GM18517 (cell line): Measurements from ENCODE around the gene STAMBP.
"Not testable (repeated sequence)": the region's sequence is repeated elsewhere in the genome, so short reads cannot be mapped to it uniquely, and the experiment has no call there.

Experiments
- ATAC-seq: cut with Tn5 transposase; IDR thresholded peaks from one replicate; pipeline ENCODE4 v1.9.1; 2021; ENCODE audit warnings: mild to moderate bottlenecking, moderate library complexity; ENCODE audit not compliant: unreplicated experiment

The STAMBP gene

DNA sequence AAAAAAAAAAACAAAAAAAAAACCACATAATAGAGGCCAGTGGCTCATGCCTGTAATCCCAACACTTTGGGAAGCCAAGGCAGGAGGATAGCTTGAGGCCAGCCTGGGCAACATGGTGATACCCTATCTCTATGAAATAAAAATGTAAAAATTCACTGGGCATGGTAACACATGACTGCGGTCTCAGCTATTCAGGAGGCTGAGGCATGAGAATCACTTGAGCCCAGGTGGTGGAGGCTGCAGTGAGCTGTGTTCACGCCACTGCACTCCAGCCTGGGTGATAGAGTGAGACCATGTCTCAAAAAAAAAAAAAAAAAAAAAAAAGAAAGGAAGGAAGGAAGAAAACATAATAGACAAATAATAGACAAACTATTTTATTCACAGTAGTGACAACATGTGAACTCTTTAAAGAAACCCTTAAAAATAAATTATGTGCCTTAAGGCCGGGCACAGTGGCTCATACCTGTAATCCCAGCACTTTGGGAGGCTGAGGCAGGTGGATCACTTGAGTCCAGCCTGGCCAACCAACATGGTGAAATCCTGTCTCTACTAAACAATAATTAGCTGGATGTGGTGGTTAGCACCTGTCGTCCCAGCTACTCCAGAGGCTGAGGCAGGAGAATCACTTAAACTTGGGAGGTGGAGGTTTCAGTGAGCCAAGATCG, 75.3 kb downstream of the STAMBP start:
- ATAC-seq, result not testable (repeated sequence)

- ATAC-seq, result no peak
Measured at GRCh38 chr2:73904952-73905351, 76.2 kb downstream of the STAMBP start.

GRCh38 chr2:73906847-73907505, 78.2 kb downstream of the STAMBP start:
- ATAC-seq, result no peak

DNA sequence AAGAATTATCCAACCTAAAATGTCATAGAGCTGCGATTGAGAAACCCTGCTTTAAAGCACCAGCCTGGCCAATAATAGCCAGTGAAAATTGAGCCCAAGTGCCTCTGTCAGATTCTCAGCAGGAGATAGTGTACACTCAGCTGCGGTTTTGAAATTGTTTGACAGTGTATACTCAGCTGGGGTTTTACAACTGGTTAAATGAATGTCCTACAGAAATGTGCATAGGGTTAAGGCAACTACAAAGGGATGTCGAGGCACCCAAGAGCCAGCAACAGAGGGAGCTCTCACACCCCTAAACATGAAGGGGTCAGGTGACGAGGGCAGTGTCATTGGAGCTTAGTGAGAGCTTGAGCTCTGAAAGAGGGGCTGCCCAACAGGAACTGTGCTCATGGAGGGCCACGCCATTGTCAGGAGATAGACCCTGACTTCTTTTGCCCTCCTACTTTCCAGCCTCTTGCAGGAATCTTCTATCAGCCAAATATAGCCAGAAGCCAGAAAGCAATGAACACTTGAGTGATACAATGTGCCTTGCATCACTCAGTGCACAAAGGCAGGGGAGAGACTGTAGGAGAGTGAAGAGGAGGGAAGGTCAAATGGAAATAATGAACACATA, 79.2 kb downstream of the STAMBP start:
- ATAC-seq, result no peak

DNA sequence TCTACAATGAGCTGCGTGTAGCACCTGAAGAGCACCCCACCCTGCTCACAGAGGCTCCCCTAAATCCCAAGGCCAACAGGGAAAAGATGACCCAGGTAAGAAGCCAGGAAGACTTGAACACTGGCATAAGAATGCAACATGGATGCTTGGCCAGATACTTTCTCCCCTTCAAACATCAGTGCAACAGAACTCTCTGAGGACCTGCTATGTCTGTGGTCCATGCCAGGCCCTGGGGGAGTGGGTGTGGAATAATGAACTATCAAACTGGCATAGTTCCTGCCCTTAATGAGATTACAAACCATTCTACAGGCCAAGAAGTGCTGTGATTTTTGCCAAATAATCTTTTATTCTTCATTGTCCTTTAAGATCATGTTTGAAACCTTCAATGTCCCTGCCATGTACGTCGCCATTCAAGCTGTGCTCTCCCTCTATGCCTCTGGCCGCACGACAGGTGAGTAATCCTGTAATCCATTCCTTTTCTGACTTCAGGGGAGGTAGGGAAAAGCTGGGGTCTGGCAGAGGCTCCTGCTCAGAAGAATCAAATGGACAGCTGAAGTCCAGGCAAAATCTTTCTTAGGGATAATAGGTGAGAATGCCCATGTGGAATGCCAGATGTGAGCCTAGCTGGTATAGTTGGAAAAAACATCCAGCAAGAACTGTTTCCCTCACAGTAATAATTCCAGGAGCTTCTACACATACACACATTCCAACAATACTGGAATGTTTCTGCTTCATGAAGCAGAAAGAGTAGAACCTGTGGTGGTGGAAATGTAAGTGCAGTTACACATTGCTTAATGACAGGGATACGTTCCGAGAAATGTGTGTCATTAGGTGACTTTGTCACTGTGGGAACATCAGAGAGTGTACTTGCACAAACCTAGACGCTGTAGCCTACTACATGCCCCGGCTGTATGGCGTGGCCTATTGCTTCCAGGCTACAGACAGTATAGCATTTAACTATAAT, 80.2 kb downstream of the STAMBP start:
- no peak for ATAC-seq

- no peak for ATAC-seq
Measured at GRCh38 chr2:73910873-73911547, 82.2 kb downstream of the STAMBP start.

DNA sequence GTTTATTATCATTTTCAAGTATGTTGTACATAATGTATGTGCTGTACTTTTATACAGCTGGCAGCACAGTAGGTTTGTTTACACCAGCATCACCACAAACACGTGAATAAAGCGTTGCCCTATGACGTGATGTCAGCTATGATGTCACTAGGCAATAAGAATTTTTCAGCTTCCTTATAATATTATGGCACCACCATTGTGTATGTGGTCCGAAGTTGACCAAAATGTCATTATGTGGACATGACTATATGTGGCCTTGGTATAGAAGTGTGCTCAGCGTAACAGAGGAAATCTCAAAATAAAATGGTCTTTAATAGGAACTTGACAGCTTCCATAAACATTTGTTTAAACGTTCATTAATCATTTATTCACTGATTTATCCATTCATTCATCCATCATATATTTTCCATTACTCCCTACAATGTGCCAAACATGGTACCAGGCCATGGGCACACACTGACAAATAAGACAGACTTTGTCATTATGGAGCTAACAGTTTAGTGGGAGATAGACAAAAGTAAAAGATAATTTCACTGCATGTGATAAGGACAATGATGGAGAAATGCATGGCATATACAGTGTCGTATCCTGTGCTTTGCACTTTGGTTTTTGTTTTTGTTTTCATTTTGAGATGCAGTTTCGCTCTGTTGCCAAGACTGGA, 82.9 kb downstream of the STAMBP start:
- no peak for ATAC-seq

DNA sequence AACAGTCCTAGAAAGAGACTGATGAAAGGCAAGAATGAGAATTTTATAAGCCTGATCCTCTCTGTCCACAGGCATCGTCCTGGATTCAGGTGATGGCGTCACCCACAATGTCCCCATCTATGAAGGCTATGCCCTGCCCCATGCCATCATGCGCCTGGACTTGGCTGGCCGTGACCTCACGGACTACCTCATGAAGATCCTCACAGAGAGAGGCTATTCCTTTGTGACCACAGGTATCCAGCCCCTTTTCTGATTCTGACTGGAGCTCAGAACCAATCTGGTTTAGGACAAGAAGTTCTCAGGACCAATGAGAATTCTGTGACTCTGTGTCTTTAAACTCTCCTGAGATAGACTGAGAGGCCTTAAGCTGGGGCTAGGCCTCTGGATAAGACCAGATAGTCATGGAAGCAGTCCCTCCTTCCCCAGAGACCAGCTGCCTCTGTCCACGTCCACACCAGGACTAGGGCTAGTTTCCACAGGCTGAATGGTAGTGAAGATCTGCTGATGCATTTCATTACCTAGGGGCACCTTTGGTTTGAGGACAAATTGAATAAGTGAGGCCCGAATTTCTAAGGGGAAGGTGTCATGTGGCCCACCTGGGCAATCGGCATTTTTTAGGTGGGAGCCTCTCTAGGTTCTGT, 84.8 kb downstream of the STAMBP start:
- no peak for ATAC-seq

- ATAC-seq, result no peak
Measured at GRCh38 chr2:73914667-73915066, 85.9 kb downstream of the STAMBP start.

DNA sequence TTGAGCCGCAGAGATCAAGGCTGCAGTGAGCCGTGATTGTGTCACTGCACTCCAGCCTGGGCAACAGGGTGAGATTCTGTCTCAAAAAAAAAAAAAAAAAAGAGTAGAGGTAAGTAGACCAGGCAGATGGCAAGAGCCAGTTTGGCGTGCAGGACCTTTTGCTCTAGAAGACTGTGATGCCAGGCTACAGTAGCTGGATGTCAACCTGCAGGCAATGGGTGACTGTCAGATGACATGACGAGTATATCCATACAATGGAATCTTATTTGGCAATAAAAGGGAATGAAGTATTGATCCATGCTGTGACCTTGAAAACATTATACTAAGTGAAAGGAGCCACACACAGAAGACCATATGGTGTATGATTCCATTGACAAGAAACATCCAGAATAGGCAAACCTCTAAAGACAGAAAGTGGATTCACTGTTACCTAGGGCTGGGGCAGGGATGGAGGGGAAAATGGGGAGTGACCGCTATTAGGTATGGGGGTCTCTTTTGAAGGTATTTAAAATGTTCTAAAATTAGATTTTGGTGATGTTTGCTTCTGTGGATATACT, 86.8 kb downstream of the STAMBP start:
- no peak for ATAC-seq

DNA sequence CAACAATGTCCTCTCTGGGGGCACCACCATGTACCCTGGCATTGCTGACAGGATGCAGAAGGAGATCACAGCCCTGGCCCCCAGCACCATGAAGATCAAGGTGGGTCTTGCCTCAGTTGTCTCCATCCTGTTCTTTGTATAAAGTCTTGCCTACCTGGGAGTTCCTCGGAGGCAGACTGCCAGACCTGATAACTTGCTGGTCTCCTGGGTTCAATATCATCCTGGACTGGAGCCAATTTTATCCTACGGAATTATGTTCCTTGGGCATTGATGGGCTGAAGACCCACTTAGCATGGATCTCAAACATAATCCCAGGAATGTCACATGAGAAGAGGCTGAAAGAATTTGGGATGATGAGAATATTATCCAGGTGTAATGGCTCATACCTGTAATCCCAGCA, 87.9 kb downstream of the STAMBP start:
- no peak for ATAC-seq

- ATAC-seq, result no peak
Measured at GRCh38 chr2:73917296-73917695, 88.5 kb downstream of the STAMBP start.

DNA sequence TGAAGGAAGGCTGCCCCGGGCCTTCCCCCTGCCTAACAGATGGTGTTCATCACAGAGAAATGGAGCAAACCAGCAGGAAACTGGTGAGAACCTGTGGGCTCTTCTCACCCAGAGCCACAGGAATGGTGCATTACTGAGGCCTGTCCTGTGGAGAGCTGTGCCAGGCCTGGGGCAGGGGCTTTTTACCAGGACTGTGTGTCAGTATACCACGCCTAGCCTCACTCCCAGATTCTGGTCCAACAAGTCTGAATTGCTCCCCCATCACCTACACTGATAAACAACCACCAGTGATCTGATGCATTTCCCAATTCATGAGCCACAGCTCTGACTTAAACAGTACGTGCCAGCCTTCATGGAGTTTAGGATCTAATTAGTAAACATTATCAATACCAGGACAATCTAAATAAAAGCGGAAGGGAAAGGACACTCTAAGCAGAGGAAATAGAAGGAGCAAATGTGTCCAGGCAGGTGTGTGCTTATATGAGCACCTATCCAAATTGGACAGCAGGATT, 89.0 kb downstream of the STAMBP start:
- no peak for ATAC-seq

GRCh38 chr2:73918856-73919255, 90.1 kb downstream of the STAMBP start:
- no peak for ATAC-seq

DNA sequence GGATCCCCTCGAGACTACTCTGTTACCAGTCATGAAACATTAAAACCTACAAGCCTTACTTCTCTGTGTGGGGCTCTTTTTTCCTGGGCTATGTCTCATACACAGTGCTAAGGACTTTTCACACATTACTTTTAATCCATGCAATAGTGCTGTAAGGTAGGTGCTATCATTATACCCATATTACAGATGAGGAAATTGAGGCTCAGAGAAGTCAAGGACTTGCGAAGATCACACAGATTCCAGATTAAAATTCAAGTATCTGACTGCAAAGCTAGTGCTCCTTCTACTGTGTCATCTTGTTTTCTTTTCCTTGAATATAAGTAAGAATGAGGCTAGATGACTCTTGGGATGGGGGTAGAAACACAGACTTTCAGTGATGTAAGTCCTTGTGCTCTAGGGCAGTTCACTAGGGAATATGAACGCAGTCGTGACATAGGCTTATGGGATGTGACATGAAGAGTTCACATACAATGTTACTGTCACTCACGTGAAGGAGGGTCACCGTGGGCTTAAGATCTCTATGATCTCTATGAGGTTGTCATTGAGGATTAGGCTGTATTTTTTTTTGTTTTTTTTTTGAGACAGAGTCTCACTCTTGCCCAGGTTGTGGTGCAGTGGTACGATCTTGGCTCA, 91.0 kb downstream of the STAMBP start:
- no peak for ATAC-seq

DNA sequence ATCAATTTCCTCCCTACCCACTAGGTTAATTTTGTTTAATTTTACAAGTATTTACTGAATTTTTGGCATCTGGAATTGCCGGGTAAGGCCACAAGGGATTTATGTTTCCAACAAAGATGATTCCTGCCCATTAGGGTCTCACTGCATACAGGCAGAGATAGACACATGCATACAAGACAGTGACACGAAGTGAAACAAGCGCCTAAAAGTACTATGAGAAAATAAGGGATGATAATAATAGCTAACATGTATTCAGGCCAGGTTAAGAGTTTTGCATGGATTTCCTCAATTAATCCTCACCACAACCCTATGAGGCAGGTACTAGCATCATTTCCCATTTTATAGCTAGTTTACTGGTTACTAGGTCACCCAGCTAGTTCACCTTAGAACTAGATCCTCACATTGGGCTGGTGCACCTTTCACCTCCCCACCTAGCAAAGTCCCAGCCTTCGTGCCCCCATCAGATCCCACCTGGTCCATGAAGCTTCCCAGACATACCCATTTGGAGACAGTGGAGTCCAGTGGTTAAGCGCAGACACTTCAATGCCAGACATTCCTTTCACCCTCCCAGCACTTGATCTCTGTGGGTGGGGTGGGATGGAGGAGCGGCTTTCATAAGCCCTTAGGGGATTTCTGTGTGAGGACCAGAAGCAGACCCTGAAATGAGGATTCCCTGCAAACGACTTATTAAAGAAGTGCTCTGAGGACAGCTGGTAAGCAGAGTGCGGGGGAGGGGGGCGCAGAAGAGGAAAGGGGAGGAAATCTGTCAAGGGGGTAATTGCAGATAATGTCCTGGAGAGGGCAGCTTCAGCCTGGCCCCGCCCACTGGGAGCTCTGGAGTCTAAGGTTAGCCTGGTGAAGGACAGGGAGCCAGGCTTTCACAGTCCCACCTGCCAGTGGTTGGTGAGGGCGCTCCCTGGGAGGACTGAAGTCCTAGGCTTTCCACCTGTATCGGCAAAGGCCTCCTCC, 92.1 kb downstream of the STAMBP start:
- no peak for ATAC-seq

GRCh38 chr2:73921581-73921980, 92.8 kb downstream of the STAMBP start:
- no peak for ATAC-seq
